ENCODE results near the gene PACSIN1.

DNA sequence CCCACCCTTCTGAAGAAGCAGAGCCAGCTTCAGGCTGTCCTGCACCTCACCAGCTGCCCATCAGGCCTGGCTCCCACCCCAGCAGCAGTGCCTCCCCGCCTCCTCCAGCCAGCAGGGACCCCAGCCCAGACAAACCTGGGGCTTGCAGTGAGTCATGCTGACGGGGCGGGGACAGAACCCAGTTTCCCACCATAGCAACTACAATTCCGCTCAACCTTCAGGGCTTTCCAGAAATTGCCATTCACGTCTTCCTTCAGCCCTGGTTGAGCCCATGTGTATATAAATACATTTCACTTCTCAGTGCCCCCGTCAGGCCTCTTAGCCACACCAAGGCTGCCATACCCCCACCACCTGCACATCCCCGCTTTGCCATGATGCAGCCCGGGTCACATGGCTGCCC, 85.8 kb downstream of the PACSIN1 start:
- TF ChIP-seq, protein P1, sequence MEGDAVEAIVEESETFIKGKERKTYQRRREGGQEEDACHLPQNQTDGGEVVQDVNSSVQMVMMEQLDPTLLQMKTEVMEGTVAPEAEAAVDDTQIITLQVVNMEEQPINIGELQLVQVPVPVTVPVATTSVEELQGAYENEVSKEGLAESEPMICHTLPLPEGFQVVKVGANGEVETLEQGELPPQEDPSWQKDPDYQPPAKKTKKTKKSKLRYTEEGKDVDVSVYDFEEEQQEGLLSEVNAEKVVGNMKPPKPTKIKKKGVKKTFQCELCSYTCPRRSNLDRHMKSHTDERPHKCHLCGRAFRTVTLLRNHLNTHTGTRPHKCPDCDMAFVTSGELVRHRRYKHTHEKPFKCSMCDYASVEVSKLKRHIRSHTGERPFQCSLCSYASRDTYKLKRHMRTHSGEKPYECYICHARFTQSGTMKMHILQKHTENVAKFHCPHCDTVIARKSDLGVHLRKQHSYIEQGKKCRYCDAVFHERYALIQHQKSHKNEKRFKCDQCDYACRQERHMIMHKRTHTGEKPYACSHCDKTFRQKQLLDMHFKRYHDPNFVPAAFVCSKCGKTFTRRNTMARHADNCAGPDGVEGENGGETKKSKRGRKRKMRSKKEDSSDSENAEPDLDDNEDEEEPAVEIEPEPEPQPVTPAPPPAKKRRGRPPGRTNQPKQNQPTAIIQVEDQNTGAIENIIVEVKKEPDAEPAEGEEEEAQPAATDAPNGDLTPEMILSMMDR (IDR thresholded peaks at IDR 0.05; ENCODE audit: extremely low read depth in 1 of 2, insufficient read depth in 1 of 2, low read depth in 1 of 2, low read length in 2 of 2): no peak
- no peak for TF ChIP-seq POLR2AphosphoS5 (IDR thresholded peaks at IDR 0.05; ENCODE audit: insufficient read depth, low read depth, low read length)
- TF ChIP-seq MYC (IDR thresholded peaks at IDR 0.05; ENCODE audit: low read depth, low read length): no peak
- no peak for TF ChIP-seq POLR2A (IDR thresholded peaks at IDR 0.05; ENCODE audit: low read depth, low read length)
- TF ChIP-seq EZH2 (IDR thresholded peaks at IDR 0.05; ENCODE audit: borderline replicate concordance, low read depth, low read length, severe bottlenecking): no peak
- no peak for TF ChIP-seq FOS (IDR thresholded peaks at IDR 0.05; ENCODE audit: borderline replicate concordance, insufficient read depth, low read length)

Measured in endothelial cell of umbilical vein (primary cell).